ENCODE results near the gene DIP2A.

The DIP2A gene

DNA sequence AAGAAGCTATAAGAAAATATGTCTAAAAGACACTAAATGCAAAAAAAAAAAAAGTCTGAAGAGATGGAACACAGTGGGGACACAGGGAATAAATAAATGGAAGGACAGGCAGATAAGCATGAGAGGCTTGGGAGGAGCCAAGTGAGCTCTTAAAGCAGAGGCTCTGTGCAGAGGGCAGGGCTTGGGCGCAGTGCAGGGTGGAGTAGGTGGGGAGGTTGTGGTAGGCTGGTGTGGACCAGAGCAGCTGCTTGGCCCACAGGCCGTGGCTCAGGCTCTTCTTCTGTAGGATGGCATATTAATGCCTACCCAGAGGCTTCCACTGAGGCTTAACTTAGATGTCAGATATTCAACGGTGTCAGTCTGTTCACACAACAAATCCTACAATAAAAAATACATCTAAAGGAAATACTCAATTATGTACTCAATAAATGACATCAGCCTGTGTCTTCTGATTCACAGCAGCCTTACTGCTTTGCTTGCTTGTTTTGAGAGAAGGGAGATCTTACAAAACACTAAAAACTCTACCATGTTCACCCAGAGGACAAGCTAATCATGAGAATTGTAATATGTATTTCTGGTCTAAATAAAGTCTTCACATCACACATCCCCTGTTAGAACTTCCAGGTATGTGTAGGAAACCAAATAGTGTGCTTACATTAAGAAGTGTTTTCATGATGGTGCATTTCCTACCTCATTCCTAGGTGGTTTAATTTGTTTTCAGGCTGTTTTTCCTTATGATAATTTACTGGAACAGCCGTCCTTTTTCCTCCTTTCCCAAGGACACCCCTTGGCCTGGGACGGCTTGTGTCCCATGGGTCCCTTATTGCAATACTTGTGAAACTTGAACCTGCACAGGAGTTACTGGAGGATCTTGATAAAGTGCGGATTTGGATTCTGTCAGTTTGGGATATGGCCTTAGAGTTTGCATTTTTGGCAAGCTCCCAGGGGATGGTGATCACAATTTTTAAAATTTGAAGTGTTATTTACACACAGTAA, 24.9 kb downstream of the DIP2A start:
- H3K27me3 ChIP-seq (ENCODE audit: insufficient read depth, poor library complexity, severe bottlenecking): no peaks in the 10 kb centered on the region
- H3K36me3 ChIP-seq (ENCODE audit: low read depth): peaks cover 49% of the 10 kb centered on the region
- ATAC-seq (ENCODE audit: low read depth) (no peak), DNase-seq (ENCODE audit: low spot score) (no peak)
- H3K9me3 ChIP-seq (ENCODE audit: severe bottlenecking): no peaks in the 10 kb centered on the region
- no peaks in the 10 kb centered on the region for H3K4me1 ChIP-seq (ENCODE audit: insufficient read depth, poor library complexity, severe bottlenecking)
- H3K27ac ChIP-seq (ENCODE audit: poor library complexity, severe bottlenecking): no peak overlapping the region
- H3K4me3 ChIP-seq (ENCODE audit: severe bottlenecking): no peak overlapping the region
- TF ChIP-seq, protein P1, sequence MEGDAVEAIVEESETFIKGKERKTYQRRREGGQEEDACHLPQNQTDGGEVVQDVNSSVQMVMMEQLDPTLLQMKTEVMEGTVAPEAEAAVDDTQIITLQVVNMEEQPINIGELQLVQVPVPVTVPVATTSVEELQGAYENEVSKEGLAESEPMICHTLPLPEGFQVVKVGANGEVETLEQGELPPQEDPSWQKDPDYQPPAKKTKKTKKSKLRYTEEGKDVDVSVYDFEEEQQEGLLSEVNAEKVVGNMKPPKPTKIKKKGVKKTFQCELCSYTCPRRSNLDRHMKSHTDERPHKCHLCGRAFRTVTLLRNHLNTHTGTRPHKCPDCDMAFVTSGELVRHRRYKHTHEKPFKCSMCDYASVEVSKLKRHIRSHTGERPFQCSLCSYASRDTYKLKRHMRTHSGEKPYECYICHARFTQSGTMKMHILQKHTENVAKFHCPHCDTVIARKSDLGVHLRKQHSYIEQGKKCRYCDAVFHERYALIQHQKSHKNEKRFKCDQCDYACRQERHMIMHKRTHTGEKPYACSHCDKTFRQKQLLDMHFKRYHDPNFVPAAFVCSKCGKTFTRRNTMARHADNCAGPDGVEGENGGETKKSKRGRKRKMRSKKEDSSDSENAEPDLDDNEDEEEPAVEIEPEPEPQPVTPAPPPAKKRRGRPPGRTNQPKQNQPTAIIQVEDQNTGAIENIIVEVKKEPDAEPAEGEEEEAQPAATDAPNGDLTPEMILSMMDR (IDR thresholded peaks at IDR 0.05; ENCODE audit: poor library complexity, severe bottlenecking): no peak

DNA sequence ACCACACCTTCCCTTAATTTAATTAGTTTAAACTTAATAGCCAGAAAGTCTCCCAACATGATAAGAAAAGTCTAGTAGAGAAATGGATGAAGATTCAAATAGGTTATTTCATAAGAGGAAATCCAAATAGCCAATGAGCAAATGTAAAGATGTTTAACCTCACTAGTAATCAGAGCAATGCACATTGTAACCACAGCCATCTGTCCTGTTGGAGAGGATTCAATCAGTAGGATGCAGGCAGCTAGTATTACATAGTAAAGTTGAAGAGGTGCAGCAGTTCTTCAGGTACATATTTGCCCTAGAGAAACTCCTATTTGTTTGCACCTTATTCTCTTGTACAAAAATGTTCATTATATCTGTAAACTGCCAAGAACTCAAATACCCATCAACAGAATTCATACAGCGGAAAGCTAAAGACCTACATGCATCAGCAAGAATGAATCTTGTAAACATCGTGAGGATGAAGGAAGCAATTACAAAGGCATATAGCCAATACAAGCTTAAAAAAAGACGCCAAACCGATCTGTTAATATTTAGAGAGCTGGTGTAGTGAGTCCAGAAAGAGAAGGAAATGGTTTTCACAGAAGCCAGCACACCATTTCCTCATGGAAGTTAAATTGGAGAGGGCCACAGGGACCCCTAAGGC, 27.9 kb downstream of the DIP2A start:
- TF ChIP-seq, protein P1 (IDR thresholded peaks at IDR 0.05; ENCODE audit: poor library complexity, severe bottlenecking): no peak
- H3K36me3 ChIP-seq (ENCODE audit: low read depth): peaks cover 48% of the 10 kb centered on the region
- H3K4me3 ChIP-seq (ENCODE audit: severe bottlenecking): no peak overlapping the region
- no peaks in the 10 kb centered on the region for H3K27me3 ChIP-seq (ENCODE audit: insufficient read depth, poor library complexity, severe bottlenecking)
- H3K4me1 ChIP-seq (ENCODE audit: insufficient read depth, poor library complexity, severe bottlenecking): no peaks in the 10 kb centered on the region
- H3K9me3 ChIP-seq (ENCODE audit: severe bottlenecking): no peaks in the 10 kb centered on the region
- DNase-seq (ENCODE audit: low spot score) (no peak), ATAC-seq (ENCODE audit: low read depth) (no peak)
- no peak overlapping the region for H3K27ac ChIP-seq (ENCODE audit: poor library complexity, severe bottlenecking)

DNA sequence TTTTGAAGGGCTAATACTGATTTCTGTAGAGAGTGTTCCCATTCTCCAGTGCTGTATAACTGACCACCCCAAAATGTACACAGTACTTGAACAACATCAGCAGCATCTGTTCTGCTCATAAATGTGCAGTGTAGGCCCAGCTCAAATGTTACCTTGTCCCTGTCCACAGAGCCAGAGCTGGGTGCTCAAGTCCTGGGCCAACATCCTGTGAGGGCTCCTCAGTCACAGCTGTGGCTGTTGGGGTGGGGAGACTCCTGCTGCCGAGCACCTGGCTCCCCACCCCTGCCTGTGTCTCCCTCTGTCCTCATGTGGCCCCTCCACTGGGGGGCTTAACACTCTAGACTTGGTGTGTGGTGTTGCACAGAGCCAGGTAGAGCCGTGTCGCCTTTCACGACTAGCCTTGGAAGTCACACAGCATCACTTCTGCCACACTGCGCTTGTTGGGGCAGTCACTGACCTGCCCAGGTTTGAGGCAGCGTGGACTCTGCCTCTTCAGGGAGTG, 30.5 kb downstream of the DIP2A start:
- Histone ChIP-seq H3K4me1 (ENCODE audit: insufficient read depth, poor library complexity, severe bottlenecking) (no peaks in the 10 kb centered on the region), H3K36me3 (ENCODE audit: low read depth) (peaks cover 68% of the 10 kb centered on the region), H3K27me3 (ENCODE audit: insufficient read depth, poor library complexity, severe bottlenecking) (no peaks in the 10 kb centered on the region), H3K9me3 (ENCODE audit: severe bottlenecking) (no peaks in the 10 kb centered on the region), H3K27ac (ENCODE audit: poor library complexity, severe bottlenecking) (no peak overlapping the region), H3K4me3 (ENCODE audit: severe bottlenecking) (no peak overlapping the region)
- TF ChIP-seq, protein P1 (IDR thresholded peaks at IDR 0.05; ENCODE audit: poor library complexity, severe bottlenecking): no peak
- no peak for DNase-seq (ENCODE audit: low spot score)
- no peak for ATAC-seq (ENCODE audit: low read depth)

DNA sequence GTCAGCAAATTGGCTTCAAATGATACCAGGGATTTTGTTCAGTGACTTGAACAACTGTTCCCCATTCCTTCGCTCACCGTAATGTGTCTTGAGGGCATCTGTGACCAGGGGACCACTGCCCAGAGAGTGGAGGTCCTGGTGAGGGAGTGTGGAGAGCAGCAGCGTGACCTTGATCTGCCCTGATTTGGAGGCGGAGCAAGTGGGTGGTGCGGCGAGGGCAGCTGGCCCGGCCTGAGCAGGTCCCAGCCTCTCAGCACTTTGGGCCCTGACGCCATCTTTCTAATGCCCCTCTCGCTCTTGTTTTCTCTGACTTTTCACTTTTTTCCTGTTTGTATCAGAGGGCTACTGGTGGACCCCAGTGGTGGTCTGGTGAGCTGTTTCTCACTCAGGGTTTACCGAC, 31.1 kb downstream of the DIP2A start:
- no peaks in the 10 kb centered on the region for H3K27me3 ChIP-seq (ENCODE audit: insufficient read depth, poor library complexity, severe bottlenecking)
- TF ChIP-seq, protein P1 (IDR thresholded peaks at IDR 0.05; ENCODE audit: poor library complexity, severe bottlenecking): no peak
- peaks cover 68% of the 10 kb centered on the region for H3K36me3 ChIP-seq (ENCODE audit: low read depth)
- no peak overlapping the region for H3K27ac ChIP-seq (ENCODE audit: poor library complexity, severe bottlenecking)
- no peaks in the 10 kb centered on the region for H3K9me3 ChIP-seq (ENCODE audit: severe bottlenecking)
- H3K4me3 ChIP-seq (ENCODE audit: severe bottlenecking): no peak overlapping the region
- ATAC-seq (ENCODE audit: low read depth) (no peak), DNase-seq (ENCODE audit: low spot score) (no peak)
- H3K4me1 ChIP-seq (ENCODE audit: insufficient read depth, poor library complexity, severe bottlenecking): no peaks in the 10 kb centered on the region

Data from RWPE2 (cell line).